SJSA1 (cell line): Measurements from ENCODE around the gene CNDP1. TPM values are rescaled to one million over a fixed set of nuclear protein-coding genes. Genes with fewer than 3 reads are reported as not detected.
"Not testable (repeated sequence)": the region's sequence is repeated elsewhere in the genome, so short reads cannot be mapped to it uniquely, and the experiment has no call there.

ENCODE experiments used
- DNase-seq, 2 experiments: peaks; one replicate each; pipeline ENCODE4 v3.0.0-alpha.2; 2015 to 2020; ENCODE audit warnings: low spot score in 2 of 2, low read depth in 1 of 2
- H3K27ac ChIP-seq: fragments of 250-450 bp; sonication (Bioruptor Pico); 2 replicates; pipeline ENCODE4 v1.5.1; 2020; ENCODE audit warnings: mild to moderate bottlenecking, moderate library complexity
- H3K27me3 ChIP-seq: fragments of 250-450 bp; sonication (Bioruptor Pico); replicated peaks from 2 replicates; pipeline ENCODE4 v1.5.1; 2020; ENCODE audit warnings: mild to moderate bottlenecking, moderate library complexity
- H3K36me3 ChIP-seq: fragments of 250-450 bp; sonication (Bioruptor Pico); 2 replicates; pipeline ENCODE4 v1.5.1; 2020; ENCODE audit warnings: mild to moderate bottlenecking
- H3K4me1 ChIP-seq: fragments of 250-450 bp; sonication (Bioruptor Pico); replicated peaks from 2 replicates; pipeline ENCODE4 v1.6.1; 2021; ENCODE audit warnings: mild to moderate bottlenecking
- H3K4me3 ChIP-seq: fragments of 250-450 bp; sonication (Bioruptor Pico); 2 replicates; pipeline ENCODE4 v1.5.1; 2020; ENCODE audit warnings: mild to moderate bottlenecking
- H3K9me3 ChIP-seq: fragments of 250-450 bp; sonication (Bioruptor Pico); replicated peaks from 2 replicates; pipeline ENCODE4 v1.5.1; 2020; ENCODE audit warnings: mild to moderate bottlenecking
- total RNA-seq: library from RNA; depleted of rRNA; stranded (reverse); fragments of >200 nt; shearing (Covaris generic); gene quantifications from 2 replicates; pipeline ENCODE4 v1.2.3, GENCODE V29; 2014

CNDP1 gene
- total RNA-seq, 1 experiment from 2014 or later, result not detected

DNA sequence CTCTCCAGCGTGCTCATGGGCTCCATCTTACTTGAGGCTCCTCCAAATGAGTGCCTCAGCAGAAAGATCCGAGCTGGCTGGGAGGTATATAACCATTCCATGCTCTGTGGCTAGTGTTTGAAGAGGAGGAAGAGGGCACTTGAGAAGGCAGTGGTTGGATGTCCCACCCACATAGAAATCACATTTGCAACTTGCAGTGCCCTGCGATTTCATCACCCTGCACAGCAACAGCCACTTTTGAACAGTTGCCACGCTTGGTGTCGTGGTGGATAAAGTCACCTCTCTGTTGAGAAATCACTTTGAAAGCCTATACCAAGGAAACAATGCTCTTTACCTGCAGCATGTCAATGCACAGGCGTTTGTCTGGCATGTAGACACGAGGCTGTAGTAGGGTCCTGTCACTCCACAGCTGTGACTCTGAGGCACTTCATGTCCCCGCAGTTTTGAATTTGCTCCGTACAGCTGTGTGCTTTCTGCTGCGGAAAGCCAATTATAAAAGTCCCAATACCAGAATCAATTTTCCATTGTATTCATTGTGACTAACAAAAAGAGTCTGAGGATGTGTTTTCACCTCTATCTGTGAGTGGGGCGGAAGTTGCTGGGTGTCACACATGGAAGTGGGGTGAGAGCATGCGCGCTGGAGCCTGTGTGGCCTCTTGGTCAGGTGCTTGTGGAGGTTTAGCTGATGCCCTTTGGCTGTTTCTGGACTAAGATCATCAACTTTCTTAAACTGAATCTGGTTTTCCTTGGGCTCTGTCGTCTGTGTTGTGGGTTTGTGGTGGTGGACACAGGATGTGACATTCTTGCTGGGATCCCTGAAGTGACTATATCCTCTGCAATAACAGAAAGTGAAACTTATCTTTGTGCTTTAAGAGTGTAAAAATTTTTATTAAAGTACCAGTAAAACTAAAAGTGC lies 35.3 kb upstream of the CNDP1 start:
- peak in 1 of 2 experiments; percentile 39 for DNase-seq
- Histone ChIP-seq H3K9me3 (no peaks in the 10 kb centered on the region), H3K36me3 (peaks cover 41% of the 10 kb centered on the region), H3K27ac (peak overlapping the region; percentile 77), H3K4me3 (no peak overlapping the region), H3K27me3 (no peaks in the 10 kb centered on the region), H3K4me1 (peaks cover 28% of the 10 kb centered on the region)

GRCh38 chr18:74499633-74500032 lies 34.7 kb upstream of the CNDP1 start:
- peak in 1 of 2 experiments; percentile 42 for DNase-seq
- H3K4me1 ChIP-seq, result peaks cover 28% of the 10 kb centered on the region
- no peaks in the 10 kb centered on the region for H3K9me3 ChIP-seq
- H3K36me3 ChIP-seq, result peaks cover 45% of the 10 kb centered on the region
- no peaks in the 10 kb centered on the region for H3K27me3 ChIP-seq
- peak overlapping the region; percentile 77 for H3K27ac ChIP-seq
- H3K4me3 ChIP-seq, result no peak overlapping the region

DNA sequence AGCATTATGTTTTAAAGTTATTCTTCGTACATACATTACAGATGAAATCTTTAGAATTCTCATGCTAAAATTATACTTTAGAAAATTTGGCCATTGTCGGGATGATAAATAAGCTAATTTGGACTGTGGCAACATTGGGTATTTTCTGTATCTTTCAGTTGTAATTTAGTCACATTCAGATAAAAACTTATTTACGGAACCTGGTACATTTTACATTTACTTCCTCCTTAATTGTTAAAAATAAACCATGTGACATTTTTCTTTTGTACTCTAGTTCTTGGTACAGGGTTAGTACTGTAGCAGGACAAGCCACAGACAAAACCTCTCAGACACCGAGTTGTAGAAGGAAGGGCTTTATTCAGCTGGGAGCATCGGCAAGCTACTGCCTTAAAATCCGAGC lies 33.9 kb upstream of the CNDP1 start:
- no peak overlapping the region for H3K27ac ChIP-seq
- no peak overlapping the region for H3K4me3 ChIP-seq
- no peak for DNase-seq
- H3K4me1 ChIP-seq, result peaks cover 28% of the 10 kb centered on the region
- no peaks in the 10 kb centered on the region for H3K27me3 ChIP-seq
- H3K36me3 ChIP-seq, result peaks cover 48% of the 10 kb centered on the region
- no peaks in the 10 kb centered on the region for H3K9me3 ChIP-seq

DNA sequence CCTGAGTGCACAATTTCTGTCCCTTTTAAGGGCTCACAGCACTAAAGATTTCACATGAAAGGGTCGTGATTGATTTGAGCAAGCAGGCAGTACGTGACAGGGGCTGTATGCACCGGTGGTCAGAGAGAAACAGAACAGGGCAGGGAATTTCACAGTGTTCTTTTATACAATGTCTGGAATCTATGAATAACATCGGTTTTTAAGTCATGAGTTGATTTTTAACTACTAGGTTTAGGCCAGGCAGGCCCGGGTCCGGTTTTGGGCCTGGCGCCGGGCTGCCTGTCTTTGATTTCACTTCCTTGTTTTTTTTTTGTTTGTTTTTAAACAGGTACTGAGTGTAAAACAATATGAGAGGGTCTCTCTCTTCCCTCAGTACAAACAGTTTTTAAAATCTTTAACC lies 33.5 kb upstream of the CNDP1 start:
- not testable (repeated sequence) for H3K9me3 ChIP-seq, DNase-seq, H3K27me3 ChIP-seq, H3K4me3 ChIP-seq, H3K27ac ChIP-seq
- Histone ChIP-seq H3K4me1 (peaks cover 28% of the 10 kb centered on the region), H3K36me3 (peaks cover 50% of the 10 kb centered on the region)

DNA sequence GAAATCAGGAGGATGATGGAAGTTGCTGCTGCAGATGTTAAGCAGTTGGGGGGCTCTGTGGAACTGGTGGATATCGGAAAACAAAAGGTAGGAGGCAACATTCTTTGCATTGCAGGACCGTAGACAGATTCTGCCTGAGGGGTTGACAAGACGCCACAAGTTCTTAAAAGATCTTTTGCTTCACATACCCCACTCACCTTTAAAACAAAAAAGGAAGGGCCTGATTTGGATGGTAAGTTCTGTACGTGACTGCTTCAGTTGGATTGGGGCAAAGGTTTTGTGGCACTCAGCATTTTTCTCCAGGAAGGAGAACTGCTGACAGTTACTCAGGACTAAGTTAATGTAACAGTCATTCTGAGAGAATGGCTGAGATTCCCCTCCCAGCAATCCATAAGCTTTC lies 32.9 kb upstream of the CNDP1 start:
- Histone ChIP-seq H3K27me3 (no peaks in the 10 kb centered on the region), H3K27ac (no peak overlapping the region), H3K36me3 (peaks cover 52% of the 10 kb centered on the region), H3K4me3 (no peak overlapping the region), H3K9me3 (no peaks in the 10 kb centered on the region), H3K4me1 (peaks cover 28% of the 10 kb centered on the region)
- DNase-seq, result no peak

- Histone ChIP-seq H3K36me3 (peaks cover 65% of the 10 kb centered on the region), H3K27me3 (no peaks in the 10 kb centered on the region), H3K4me3 (no peak overlapping the region), H3K4me1 (peaks cover 19% of the 10 kb centered on the region), H3K27ac (no peak overlapping the region), H3K9me3 (no peaks in the 10 kb centered on the region)
- DNase-seq, result no peak
Measured at GRCh38 chr18:74503137-74503536, 31.2 kb upstream of the CNDP1 start.

DNA sequence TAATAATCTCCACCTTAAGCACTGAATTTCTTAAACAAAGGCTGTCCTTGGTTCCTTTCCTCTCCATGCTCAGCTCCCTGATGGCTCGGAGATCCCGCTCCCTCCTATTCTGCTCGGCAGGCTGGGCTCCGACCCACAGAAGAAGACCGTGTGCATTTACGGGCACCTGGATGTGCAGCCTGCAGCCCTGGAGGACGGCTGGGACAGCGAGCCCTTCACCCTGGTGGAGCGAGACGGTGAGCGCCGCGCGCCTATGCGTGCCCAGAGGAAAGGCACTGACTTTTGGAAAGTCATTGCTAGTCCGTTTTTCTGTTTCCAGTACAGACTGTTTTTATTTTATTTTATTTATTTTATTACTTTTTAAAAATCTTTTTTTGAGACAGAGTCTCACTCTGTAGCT lies 28.5 kb upstream of the CNDP1 start:
- Histone ChIP-seq H3K4me3 (no peak overlapping the region), H3K27ac (no peak overlapping the region), H3K9me3 (no peaks in the 10 kb centered on the region), H3K4me1 (no peaks in the 10 kb centered on the region), H3K27me3 (no peaks in the 10 kb centered on the region), H3K36me3 (peaks cover 81% of the 10 kb centered on the region)
- DNase-seq, result no peak

- Histone ChIP-seq H3K27ac (no peak overlapping the region), H3K27me3 (no peaks in the 10 kb centered on the region), H3K4me3 (no peak overlapping the region), H3K4me1 (no peaks in the 10 kb centered on the region), H3K9me3 (no peaks in the 10 kb centered on the region), H3K36me3 (peaks cover 81% of the 10 kb centered on the region)
- DNase-seq, result no peak
Measured at GRCh38 chr18:74506448-74507084, 27.7 kb upstream of the CNDP1 start.

GRCh38 chr18:74507097-74507881 lies 27.0 kb upstream of the CNDP1 start:
- H3K27me3 ChIP-seq, result no peaks in the 10 kb centered on the region
- no peak overlapping the region for H3K4me3 ChIP-seq
- H3K36me3 ChIP-seq, result peaks cover 79% of the 10 kb centered on the region
- H3K9me3 ChIP-seq, result no peaks in the 10 kb centered on the region
- no peak for DNase-seq
- H3K4me1 ChIP-seq, result no peaks in the 10 kb centered on the region
- no peak overlapping the region for H3K27ac ChIP-seq

- DNase-seq, result no peak
- H3K27me3 ChIP-seq, result no peaks in the 10 kb centered on the region
- peaks cover 79% of the 10 kb centered on the region for H3K36me3 ChIP-seq
- H3K9me3 ChIP-seq, result no peaks in the 10 kb centered on the region
- H3K4me3 ChIP-seq, result no peak overlapping the region
- no peak overlapping the region for H3K27ac ChIP-seq
- no peaks in the 10 kb centered on the region for H3K4me1 ChIP-seq
Measured at GRCh38 chr18:74507927-74508326, 26.4 kb upstream of the CNDP1 start.

DNA sequence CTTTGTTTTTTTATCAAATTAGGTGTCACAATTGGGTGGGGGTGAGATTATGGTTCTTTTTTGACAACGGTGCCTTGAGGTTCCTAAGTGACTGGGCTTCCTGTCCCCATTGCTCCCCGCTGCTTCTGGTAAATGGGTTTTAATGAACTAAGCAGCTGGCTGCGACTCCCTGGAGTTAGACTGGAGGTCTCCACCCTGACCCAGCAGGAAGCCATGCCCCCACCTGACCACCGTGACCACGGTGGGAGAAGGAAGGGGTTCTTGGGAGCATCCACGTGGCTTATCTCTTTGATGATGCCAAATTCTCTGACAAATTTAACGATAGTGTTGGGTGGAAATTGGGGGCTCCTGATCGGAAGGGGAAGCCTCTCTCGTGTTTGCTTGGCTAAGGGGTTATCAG lies 25.9 kb upstream of the CNDP1 start:
- no peak for DNase-seq
- Histone ChIP-seq H3K27ac (no peak overlapping the region), H3K36me3 (peaks cover 79% of the 10 kb centered on the region), H3K27me3 (no peaks in the 10 kb centered on the region), H3K4me3 (no peak overlapping the region), H3K4me1 (no peaks in the 10 kb centered on the region), H3K9me3 (no peaks in the 10 kb centered on the region)

- Histone ChIP-seq H3K27ac (no peak overlapping the region), H3K4me3 (no peak overlapping the region), H3K36me3 (peaks cover 83% of the 10 kb centered on the region), H3K27me3 (no peaks in the 10 kb centered on the region), H3K4me1 (no peaks in the 10 kb centered on the region), H3K9me3 (no peaks in the 10 kb centered on the region)
- DNase-seq, result no peak
Measured at GRCh38 chr18:74508821-74509225, 25.5 kb upstream of the CNDP1 start.

GRCh38 chr18:74509856-74510769 lies 24.2 kb upstream of the CNDP1 start:
- Histone ChIP-seq H3K27ac (no peak overlapping the region), H3K36me3 (peaks cover 81% of the 10 kb centered on the region), H3K9me3 (no peaks in the 10 kb centered on the region), H3K27me3 (no peaks in the 10 kb centered on the region), H3K4me3 (no peak overlapping the region), H3K4me1 (no peaks in the 10 kb centered on the region)
- DNase-seq, result no peak
